Astrocyte (in vitro differentiated cells and primary cell): ENCODE data around the gene CACHD1.

Experiments used
- CTCF ChIP-seq: IDR thresholded peaks from 2 replicates; pipeline ENCODE4 v1.5.1; 2011; ENCODE audit warnings: low read depth, mild to moderate bottlenecking, inconsistent platforms, low read length, moderate library complexity; ENCODE audit not compliant: insufficient read depth
- EZH2 ChIP-seq: IDR thresholded peaks from 2 replicates; pipeline ENCODE4 v1.6.1; 2012; ENCODE audit warnings: mild to moderate bottlenecking, low read length, inconsistent platforms; ENCODE audit not compliant: insufficient read depth

GRCh38 chr1:64715186-64715585, 245.3 kb downstream of the CACHD1 start:
- TF ChIP-seq CTCF (no peak), EZH2 (no peak)
